CD4-positive, alpha-beta T cell treated with Interleukin-6 for 4 hours (primary cell): ENCODE data around the gene WDFY1.
A peak's percentile ranks its signal among the peaks of the same experiment; 100 is the strongest.
"Not testable (repeated sequence)": the region's sequence is repeated elsewhere in the genome, so short reads cannot be mapped to it uniquely, and the experiment has no call there.

ENCODE experiments used
- DNase-seq: peaks from one replicate; pipeline ENCODE4 v3.0.0-alpha.2; 2020; ENCODE audit warnings: mixed read lengths

Gene WDFY1

DNA sequence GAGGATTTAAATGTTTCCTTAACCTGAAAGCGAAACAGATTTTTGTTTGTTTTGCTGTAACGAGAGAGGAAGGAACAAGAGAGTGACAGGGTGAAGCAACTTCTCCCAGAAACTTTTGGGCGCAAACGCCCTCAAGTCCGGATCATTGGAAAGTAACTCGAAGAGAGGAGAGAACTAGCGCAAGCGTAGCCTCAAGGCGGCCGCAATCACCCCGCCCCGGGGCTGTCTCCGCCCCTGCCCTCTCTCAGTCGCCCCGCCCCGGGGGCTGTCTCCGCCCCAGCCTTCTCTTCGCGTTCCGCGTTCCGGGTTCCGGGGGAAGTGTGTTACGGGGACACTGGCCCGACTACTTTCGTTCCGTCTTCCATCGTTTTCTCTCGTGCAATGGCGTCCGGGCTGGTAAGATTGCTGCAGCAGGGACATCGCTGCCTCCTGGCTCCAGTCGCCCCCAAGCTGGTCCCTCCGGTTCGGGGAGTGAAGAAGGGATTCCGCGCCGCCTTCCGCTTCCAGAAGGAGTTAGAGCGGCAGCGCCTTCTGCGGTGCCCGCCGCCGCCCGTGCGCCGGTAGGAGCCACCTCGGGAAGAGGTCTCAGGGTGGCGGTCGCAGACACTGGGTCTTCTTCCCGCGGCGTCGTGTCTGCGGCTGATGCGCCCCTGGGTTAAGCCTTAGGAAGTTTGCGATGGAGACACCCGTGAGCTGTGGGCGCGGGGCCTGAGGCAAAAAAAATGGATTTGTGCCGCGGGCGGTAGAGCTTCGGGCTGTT is 12.1 kb upstream of the WDFY1 start, which contains the start of gene MRPL44:
Gene MRPL44, plus strand, starts transcription at position 372 of the 760 bp plus-strand sequence. Its CDS starts 10 bp downstream, at position 382.
- DNase-seq = peak; percentile 98

DNA sequence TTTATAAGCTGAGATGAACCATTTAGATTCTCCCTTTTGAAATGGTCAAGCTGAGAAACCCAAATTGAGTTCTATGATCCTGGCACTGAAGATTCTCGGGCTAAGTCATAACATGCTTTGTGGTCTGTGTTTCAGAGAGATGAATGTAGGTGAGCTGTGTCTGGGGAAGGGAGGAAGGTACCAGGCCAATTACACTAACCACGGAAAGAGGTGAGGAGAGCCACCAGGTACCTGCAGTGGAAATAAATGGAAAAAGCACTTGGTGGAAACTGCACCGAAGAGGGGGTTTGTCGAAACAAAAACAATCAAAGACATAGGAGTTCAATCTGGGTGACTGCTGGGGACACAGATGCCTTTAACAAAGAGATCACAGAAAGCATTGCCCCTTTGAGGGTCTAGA is 11.2 kb upstream of the WDFY1 start:
- no peak for DNase-seq

DNA sequence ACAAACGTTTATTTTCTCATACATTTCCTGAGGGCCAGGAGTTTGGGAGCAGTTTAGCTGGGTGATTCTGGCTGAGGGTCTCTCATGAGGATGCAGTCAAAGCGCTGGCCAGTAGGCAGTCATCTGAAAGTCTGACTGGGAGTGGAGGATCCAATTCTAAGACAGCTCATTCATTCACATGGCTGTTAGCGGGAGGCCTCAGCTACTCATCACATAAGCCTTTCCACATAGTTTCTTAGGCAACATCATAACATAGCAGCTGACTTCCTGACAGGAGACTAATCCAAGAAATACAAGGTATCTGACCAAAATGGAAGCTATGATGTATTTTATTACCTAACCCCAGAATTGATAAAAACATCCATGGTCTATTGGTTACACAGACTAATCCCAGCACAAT is 9.3 kb upstream of the WDFY1 start:
- no peak for DNase-seq

DNA sequence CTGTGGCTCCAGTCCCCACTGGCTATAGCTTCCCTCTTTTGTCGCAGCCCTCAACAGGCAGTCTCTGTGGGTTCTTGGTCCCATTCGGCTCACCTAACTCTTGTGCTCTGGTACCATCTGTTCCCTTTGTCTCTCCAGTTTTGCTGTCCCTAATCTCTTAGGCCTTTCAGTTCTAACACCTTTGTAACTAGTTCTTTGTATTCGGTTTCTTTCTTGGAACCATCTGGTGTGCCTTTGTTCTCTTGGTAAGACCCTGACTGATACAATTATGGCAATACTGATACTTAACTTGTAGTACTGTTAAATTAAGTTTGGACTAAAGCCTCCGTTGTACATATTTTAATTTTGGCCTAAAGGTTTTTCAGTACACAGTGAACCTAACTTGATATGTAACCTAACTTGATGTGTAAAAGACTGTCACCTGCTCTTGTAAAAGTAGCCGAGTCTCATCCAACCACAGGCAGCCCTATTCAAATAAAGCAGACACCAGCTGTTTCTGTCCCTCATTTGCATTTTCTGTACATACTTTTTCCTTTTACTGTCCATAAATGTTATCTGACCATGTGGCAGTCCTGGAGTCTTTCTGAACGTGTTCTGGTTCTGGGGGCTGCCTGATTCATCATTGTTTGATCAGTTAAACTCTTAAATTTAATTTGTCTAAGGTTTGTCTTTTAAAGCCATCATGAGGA is 7.3 kb upstream of the WDFY1 start:
- no peak for DNase-seq

DNA sequence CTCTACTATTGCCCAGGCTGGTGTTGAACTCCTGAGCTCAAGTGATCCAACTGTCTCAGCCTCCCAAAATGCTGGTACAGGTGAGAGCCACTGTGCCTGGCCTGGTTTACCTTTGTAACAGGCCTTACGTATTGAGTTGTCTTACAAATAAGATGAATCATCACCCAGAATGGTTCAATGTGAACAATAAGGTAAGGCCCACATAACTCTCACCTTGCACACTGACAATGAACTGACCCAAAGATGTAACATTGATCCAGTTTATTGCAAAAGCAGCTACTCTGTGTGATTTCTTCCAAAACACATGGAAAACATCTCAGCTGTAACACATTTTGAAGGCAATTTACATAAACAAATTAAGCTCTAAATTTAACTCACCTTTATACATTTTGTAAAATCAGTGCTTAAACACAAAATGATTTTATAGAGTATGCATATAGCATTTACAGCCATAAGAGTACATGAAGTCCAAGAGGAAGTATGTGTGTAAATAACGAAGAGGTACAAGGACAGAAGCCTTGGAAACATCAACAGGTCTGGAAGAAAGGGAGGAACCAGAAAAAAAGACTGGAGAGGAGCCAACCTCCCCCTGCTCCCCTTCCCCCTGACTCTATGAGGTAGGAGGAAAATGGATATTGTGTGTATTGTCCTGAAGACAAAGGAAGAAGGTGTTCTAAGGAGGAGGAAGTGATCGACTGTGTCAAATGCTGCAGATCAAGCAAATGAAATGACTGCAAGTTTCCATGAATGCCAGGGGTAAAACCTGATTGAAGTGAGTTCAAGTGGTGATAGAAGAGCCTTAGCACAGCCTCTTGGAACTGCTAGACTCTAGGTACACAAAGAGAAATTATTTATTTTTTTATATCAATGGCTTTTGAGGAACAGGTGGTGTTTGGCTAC is 5.6 kb upstream of the WDFY1 start:
- DNase-seq = no peak

DNA sequence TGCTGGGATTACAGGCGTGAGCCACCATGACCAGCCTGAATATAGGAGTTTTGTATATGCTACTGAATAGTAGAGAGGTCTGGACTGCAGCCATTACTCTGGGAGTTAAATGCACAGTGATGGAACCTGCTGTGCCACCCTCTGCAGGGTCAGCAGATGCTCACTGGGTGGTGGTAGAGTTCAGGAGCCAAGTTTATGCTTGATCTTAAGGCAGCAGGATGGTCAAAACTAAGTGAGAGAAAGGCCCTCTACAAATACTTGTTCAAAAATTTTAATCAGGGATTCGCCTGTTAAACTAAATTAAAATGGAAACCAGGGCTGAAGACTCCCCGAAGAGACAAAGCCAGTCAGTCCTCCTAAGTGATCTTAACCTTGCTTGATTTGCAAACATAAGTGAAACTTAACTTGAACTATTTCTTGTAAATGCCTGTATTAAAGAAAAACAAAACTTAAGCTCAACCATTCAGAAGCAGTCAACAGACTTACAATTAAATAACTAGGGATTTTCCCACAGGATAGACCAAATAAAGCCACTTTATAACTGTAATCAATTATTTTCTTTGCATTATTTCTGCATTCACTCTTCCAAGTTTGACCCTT is 4.2 kb upstream of the WDFY1 start:
- no peak for DNase-seq

DNA sequence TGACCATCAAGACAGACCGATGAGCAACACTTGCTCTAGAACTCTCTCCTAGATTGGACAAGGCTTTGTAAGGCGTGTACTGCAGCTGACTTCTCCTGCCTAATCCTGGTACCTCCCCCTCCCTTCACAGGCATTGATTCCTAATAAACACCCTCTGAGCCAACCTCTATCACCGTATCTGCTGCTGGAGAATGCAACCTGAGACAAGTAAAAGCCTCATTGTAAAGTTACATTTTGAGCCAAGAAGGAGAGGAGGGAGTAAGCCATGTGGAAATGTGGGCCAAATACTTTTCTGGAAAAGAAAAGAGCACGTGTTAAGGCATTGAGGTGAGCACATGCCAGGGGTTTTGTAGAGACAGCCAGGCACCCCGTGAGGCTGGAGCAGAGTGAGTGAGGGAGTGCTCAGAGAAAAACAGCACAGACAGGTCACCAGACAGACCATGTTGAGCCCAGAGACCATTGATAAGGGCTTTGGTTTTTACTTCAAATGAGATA is 2.6 kb upstream of the WDFY1 start:
- DNase-seq = no peak

DNA sequence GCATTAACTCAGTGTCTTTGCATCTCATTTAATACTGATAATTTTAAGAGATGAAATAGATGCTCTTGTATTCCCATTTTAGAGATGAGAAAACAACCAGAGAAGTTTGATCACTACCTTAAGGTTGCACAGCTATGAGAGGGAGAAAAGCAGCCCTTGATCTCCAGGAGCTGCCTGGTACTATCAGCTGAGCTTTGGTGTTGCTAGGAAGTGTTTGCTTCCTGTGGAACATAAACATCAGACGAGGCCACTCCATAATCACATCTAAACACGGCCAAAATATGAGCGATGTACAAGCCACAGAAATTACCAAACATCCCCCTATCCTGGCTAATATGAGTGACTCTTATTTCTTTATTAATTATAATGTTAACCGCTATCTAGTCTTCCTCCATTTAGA is 620 bp upstream of the WDFY1 start:
- peak; percentile 14 for DNase-seq

DNA sequence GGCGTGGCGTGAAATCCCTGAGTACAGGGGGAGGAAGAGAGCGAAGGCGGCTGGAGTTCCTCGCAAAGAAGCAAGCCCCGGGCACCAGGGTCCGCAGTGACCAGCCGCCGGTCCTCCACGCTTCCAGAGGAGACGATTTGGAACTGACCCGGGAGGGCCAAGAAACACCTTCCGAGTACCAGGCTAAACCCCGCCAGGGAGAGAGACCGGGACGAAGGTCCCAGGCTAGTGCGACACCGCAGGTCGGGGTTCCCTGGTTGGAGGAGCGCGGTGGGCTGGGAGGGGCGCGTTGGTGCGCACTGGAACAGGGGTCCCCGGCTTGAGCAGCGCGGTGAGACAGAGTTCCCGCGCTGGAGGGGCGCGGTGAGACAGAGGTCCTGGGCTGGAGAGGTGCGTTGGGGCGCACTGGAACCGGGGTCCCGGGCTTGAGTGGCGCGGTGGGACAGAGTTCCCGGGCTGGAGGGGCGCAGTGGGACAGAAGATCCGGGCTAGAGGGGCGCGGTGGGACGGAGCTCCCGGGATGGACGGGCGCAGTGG is 901 bp downstream of the WDFY1 start:
- peak; percentile 48 for DNase-seq

DNA sequence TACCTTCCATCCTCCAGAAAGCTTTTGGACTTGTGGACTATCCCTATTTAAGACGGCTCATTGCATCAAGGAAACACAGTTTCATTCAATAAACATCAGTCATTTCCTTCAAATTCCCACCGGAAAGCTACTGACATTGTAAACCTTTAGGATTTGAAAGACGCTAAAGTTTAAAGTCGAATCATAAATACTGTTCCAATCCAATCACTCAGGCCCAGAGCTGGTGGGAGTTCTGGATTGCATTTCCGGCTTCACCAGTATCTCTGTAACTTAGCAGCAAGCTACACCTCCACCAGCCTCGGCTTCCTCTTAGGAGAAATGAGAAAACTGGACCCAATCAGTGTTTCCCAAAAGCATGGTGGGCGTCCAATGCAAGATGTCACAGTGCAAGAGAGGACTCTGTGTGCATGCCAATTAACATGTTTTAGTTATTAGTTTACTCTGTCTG is 1.6 kb downstream of the WDFY1 start:
- DNase-seq = no peak

DNA sequence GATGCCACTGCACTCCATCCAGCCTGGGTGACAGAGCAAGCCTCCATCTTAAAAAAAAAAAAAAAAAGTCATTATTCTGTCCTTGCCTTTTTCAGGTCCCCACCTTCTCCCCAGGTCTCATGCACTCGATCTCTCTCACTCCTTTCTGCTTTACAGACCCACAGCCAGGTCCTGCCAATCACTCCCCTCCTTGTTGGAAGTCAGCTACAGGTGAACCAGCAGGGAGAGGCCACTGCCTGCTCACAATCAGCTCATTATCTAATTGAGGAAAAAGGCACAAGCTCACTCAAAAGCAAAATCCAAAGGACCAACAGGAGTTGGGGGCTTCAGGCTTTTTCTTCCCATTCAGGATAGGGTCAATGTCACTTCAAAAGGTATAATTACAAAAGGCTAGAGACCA is 2.0 kb downstream of the WDFY1 start:
- no peak for DNase-seq

DNA sequence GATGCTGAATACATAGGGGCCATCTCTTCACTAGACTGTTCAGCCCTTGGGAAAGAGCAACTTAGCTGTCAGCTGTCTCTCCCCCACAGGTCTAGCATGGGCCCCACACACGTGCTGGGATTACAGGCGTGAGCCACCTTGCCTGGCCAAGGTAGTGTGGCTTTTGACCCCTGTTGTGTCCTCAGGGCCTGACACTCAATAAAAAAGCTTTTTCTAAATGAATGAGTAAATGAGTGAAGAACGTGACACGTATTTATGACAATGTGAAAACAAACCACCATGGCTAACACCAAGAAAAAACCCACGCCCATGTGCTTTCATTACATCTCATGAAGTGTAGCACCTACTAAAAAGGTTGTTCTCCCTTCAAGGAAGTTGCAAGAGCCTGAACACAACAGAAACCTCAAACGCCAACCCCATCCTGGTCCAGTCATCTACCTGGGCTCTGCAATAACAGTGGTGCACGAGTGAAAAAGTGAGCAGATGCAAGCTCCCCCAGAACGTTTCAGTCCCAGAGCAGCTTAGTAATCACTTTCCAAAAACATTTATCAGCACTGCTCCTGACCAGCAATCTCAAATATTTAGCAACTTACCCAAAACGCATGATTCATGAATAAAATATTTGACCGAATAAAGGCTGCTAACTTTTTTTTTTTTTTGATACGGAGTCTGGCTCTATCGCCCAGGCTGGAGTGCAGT is 3.4 kb downstream of the WDFY1 start:
- DNase-seq = peak; percentile 56

DNA sequence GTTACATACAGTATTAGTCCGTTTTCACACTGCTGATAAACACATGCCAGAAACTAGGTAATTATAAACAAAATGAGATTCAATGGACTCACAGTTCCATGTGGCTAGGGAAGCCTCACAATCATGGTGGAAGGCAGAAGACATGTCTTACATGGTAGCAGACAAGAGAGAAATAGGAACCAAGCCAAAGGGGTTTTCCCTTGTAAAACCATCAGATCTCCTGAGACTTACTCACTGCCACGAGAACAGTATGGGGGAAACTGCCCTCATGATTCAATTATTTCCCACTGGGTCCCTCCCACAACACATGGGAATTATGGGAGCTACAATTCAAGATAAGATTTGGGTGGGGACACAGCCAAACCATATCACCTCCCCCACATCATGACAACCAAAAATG is 5.7 kb downstream of the WDFY1 start:
- DNase-seq = not testable (repeated sequence)

DNA sequence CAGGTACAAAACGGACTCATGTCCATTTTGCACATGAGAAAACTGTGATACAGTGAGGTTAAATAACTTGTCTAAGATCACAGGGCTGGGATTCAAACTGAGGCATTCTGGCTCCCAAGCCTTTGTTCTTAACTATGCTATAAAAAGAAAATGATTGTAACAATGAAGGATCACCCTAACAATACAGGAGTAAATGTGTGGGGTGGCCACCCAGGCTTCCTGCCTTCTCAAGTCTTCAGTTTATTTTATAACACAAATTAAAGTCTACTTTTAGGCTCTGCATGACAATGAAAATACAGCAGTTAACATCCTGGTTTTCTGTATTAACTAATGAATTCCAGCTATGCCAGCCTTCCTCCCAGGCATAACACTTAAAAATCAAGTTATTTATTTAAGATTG is 7.6 kb downstream of the WDFY1 start:
- DNase-seq = no peak

DNA sequence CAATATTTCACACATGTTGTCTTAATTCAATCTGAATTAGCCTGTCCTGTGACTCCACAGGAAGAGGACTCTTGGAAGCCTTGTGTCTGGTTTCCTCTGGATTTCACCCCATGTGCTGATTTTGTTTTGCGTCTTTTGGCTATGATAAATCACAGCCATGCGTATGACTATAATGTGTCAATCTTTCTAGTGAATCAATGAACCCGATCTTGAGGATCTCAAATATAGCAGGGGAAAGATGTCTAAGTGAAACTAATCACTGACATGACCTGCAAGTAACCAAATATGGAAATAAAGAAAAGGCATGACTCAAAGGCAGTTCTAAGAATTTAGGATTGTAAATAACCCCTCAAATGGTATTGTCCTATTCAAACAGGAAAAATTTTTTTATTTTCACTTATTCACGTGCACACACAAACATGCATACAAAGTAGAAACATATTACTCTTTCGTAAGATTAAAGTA is 8.2 kb downstream of the WDFY1 start:
- no peak for DNase-seq

DNA sequence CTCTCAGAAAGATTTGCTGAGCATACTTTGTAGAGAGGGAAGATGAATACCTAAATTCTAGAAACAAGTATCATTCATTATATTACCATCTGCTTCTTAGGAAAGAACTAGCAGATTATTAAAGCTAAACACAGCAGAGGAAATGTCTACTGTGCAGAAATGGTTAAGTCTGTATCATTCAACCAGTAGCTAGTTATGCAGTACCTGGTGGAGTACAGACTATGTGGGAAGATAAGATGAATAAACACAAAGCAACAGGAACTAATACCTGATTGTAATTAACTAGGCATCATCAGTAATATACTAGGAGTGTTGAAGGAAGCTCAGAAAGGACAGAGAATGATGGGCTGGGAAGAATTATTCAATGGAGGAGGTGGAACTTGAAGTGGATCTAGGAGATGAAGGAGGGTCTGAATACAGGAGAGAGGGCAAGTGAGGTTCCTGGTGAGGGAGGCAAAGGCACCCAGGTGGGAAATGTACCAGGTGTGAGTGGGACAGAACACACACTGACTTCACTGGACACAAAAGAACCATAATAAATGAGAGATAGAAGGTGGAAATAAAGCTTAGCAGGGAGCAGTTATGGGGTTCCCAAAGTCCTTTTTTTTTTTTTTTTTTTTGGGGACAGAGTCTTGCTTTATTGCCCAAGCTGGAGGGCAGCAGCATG is 9.5 kb downstream of the WDFY1 start:
- DNase-seq = no peak

DNA sequence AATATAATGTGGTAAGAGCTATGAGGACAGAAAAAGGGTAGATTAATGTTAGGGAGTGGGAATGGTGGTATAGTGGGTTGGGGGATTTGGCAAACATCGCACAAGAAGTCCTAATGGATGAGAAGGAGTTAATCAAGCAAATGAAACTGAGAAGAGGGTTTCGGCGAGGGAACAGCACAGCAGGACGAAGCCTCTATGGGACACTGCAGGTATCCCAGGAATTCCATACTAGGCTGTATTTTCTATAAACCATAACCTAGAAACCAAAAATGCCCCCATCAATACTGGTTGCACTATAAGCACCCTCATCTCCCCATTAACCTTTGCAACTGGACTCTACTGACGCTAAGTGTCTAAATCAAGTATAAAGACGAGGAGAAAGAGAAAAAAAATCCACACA is 10.3 kb downstream of the WDFY1 start:
- DNase-seq = no peak

DNA sequence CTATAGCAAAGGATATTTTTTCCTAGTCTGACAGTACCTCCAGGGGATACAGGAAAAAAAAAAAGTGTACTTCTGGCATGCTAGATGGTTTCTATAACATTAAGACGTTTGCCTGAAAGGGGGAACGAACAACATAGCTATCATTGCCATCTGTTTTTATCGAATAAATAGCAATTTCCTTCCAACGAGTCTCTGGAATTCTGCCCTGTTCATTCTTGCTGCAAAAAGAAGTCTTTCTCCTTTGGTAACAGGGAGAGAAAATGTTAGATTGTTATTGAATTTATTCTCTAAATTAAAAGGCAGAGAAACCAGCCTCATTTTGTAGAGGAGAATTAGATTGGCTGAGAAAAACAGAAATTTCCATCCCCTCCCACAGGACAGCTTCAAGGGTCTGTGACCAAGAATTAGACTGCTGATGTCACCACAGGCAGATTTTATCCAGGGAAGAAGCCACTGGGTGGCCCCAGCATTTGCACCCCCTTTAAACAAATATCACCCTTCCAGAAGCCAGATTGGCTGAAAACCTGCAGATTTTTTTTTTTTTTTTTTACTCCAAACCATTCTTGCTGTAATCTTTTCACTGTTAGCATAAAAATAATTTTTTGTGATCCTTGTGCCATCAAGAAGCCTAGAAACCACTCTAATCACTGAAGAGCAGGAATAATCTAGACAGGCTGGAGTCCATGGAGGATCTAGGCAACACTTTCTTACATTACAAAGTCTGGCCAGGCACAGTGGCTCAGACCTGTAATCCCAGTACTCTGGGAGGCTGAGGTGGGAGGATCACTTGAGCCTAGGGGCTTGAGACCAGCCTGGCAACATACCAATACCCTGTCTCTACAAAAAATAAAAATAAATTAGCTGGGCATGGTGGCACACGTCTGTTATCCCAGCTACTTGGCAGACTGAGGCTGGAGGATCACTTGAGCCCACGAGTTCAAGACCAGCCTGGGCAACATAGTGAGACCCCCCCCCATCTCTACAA is 12.0 kb downstream of the WDFY1 start:
- no peak for DNase-seq

DNA sequence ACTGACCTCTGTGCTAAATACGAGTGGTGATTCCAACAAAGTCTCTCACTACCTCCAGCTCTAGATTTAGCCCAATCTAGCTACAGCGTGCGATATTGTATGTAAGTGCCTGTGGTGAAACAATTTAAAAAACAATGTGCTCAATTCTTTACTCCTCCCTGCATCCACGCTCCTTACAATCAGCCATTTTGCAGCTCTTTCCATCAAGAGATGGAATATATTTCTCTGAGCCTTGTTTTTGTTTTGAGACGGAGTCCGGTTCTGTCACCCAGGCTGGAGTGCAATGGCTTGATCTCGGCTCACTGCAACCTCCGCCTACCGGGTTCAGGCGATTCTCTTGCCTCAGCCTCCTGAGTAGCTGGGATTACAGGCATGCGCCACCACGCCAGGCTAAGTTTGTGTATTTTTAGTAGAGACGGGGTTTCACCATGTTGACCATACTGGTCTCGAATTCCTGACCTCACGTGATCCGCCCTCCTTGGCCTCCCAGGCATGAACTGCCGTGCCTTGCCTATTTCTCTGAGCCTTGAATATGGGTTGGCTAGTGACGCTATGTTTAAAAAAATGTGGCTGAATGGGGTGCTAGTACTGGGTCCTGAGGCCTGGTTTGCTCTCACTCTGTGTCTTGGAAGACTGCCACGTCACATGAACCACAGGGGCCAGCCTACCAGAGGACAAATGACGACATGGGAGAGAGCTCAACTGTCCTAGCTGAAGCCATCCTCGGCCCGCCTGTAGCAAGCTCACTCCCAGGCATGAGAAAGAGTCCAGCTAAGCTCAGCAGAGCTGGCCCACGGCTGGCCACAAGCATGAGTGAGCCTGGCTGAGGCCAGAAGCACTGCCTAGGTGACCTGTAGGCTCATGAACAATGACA is 14.8 kb downstream of the WDFY1 start:
- no peak for DNase-seq
